HG02763 (cell line): ENCODE measurements around the gene GPR65.

Experiments used
- ATAC-seq: cut with Tn5 transposase; IDR thresholded peaks from one replicate; pipeline ENCODE4 v1.9.1; 2021; ENCODE audit warnings: mild to moderate bottlenecking, moderate library complexity; ENCODE audit not compliant: unreplicated experiment

Gene GPR65

GRCh38 chr14:88037325-88037724, 32.4 kb downstream of the GPR65 start:
- ATAC-seq, result no peak

GRCh38 chr14:88039197-88039596, 34.3 kb downstream of the GPR65 start:
- no peak for ATAC-seq

- ATAC-seq, result no peak
These were observed 35.2 kb downstream of the GPR65 start for GRCh38 chr14:88040146-88040545.

GRCh38 chr14:88043529-88044443, 38.9 kb downstream of the GPR65 start:
- ATAC-seq, result no peak

GRCh38 chr14:88044444-88044758, 39.5 kb downstream of the GPR65 start:
- ATAC-seq, result no peak

GRCh38 chr14:88044776-88045446, 40.0 kb downstream of the GPR65 start:
- peak; percentile 53 for ATAC-seq

- ATAC-seq, result no peak
These were observed 40.8 kb downstream of the GPR65 start for GRCh38 chr14:88045705-88046104.

GRCh38 chr14:88048351-88048750, 43.4 kb downstream of the GPR65 start:
- no peak for ATAC-seq

- no peak for ATAC-seq
These were observed 44.3 kb downstream of the GPR65 start for GRCh38 chr14:88049266-88049665.

- ATAC-seq, result no peak
These were observed 45.0 kb downstream of the GPR65 start for GRCh38 chr14:88049936-88050335.

- no peak for ATAC-seq
These were observed 55.6 kb downstream of the GPR65 start for GRCh38 chr14:88060576-88060975.

- no peak for ATAC-seq
These were observed 58.9 kb downstream of the GPR65 start for GRCh38 chr14:88063811-88064210.
